Measurements from ENCODE around the gene ZNF563. TPM values are rescaled to one million over a fixed set of nuclear protein-coding genes. Genes with fewer than 3 reads are reported as not detected.

Gene ZNF563
- total and polyA plus RNA-seq, 10 of the 15 experiments (the other 5 are each of a cell fraction or from before 2014, with no cell fraction given) = 1.7 to 6.4 (median 2.8) TPM

GRCh38 chr19:12350890-12351197, 17.4 kb upstream of the ZNF563 start (continued):
- TF ChIP-seq CEBPB (IDR thresholded peaks at IDR 0.05; ENCODE audit: borderline replicate concordance in 1 of 2, low read depth in 2 of 2, low read length in 2 of 2) (no peak), TCF3 (IDR thresholded peaks at IDR 0.05; ENCODE audit: borderline replicate concordance, insufficient read depth, low read depth, low read length) (no peak), SUPT20H (IDR thresholded peaks at IDR 0.05; ENCODE audit: borderline replicate concordance, control insufficient read depth, low read depth, low read length) (no peak), E2F4 (IDR thresholded peaks at IDR 0.05; ENCODE audit: low read depth, low read length) (no peak), MXI1 (IDR thresholded peaks at IDR 0.05; ENCODE audit: low read depth, low read length) (no peak), RBBP5 (conservative IDR thresholded peaks at IDR 0.05) (no peak), EGR1 (IDR thresholded peaks at IDR 0.05; ENCODE audit: borderline replicate concordance in 1 of 2, low read depth in 2 of 2, low read length in 2 of 2) (no peak)

- ChIA-PET SMC1A (ENCODE audit: uncharacterized antibody, unreplicated experiment) (no interaction called here), POLR2A (no interaction called here), RAD21 (ENCODE audit: unreplicated experiment) (no interaction called here), CTCF (no interaction called here)
- Histone ChIP-seq H2AFZ (ENCODE audit: control insufficient read depth, low read depth, low read length) (no peak overlapping the region), H3K36me3 (ENCODE audit: control insufficient read depth in 2 of 2, insufficient read depth in 2 of 2, low read length in 1 of 2) (no peaks in the 10 kb centered on the region), H3K27me3 (replicated peaks in 1 of 2; ENCODE audit: control insufficient read depth in 2 of 2, insufficient read depth in 2 of 2, low read length in 1 of 2) (no peaks in the 10 kb centered on the region), H4K20me1 (ENCODE audit: control insufficient read depth, insufficient read depth) (no peaks in the 10 kb centered on the region), H3K4me1 (ENCODE audit: control insufficient read depth, insufficient read depth, low read length) (no peaks in the 10 kb centered on the region), H3K4me3 (no peak overlapping the region), H3K9ac (ENCODE audit: control insufficient read depth, insufficient read depth, low read length) (no peak overlapping the region), H3K27ac (ENCODE audit: control insufficient read depth, insufficient read depth) (no peak overlapping the region), H3K79me2 (ENCODE audit: control insufficient read depth, insufficient read depth, low read length) (no peaks in the 10 kb centered on the region), H3K4me2 (ENCODE audit: control insufficient read depth, insufficient read depth) (no peak overlapping the region), H3K9me3 (replicated peaks; ENCODE audit: control insufficient read depth, insufficient read depth, low read length) (peaks cover 26% of the 10 kb centered on the region)
- in situ Hi-C loops (cut with MboI) = no loop called here
- 83% methylated on average over 8 of the region's 8 CpGs for WGBS (ENCODE audit: insufficient coverage, insufficient replicate concordance, low lambda C conversion rate, missing lambda C conversion rate)
- no peak for FAIRE-seq
- no TSS peak for BruUV-seq (replicated peaks)
- ATAC-seq = no peak
- DNase-seq (ENCODE audit: low read depth, low spot score) = no peak
- no peak for TF ChIP-seq ZNF207 (IDR thresholded peaks at IDR 0.05; ENCODE audit: borderline replicate concordance)
- TF ChIP-seq ZNF274 (IDR thresholded peaks at IDR 0.05; ENCODE audit: insufficient read depth, insufficient read length) = peak; percentile 51
- TF ChIP-seq CBX3 (IDR thresholded peaks at IDR 0.05; ENCODE audit: borderline replicate concordance, low read depth) = 0 out of 2 replicates have a peak, but pooled peaks have one; percentile 32
- 0 out of 2 replicates have a peak, but pooled peaks have one; percentile 16 for TF ChIP-seq CBX5 (IDR thresholded peaks at IDR 0.05; ENCODE audit: low read depth)
- no peak for TF ChIP-seq YBX1 (IDR thresholded peaks at IDR 0.05)
- intact Hi-C loops (cut with micrococcal nuclease; ENCODE audit: unreplicated experiment) = no loop called here
These were observed 16.9 kb upstream of the ZNF563 start for GRCh38 chr19:12350185-12350889.

All from GM12878 (cell line).